Spinal cord (tissue), 10 donors: Measurements from ENCODE around the gene GCGR. TPM values are rescaled to one million over a fixed set of nuclear protein-coding genes. Genes with fewer than 3 reads are reported as not detected.

Experiments used
- DNase-seq, 6 donors: peaks; one replicate each; pipeline versions ENCODE4 v3.0.0 to v3.0.0-alpha.2; 2013 to 2015; ENCODE audit warnings: low spot score in 6 of 6, low read depth in 4 of 6
- H3K27ac ChIP-seq: one replicate; pipeline ENCODE4 v1.5.1; 2013; ENCODE audit warnings: low read depth, low read length, control low read depth
- H3K27me3 ChIP-seq: one replicate; pipeline ENCODE4 v1.6.1; 2013; ENCODE audit warnings: low read length; ENCODE audit not compliant: control insufficient read depth, insufficient read depth
- H3K36me3 ChIP-seq: one replicate; pipeline ENCODE4 v1.6.1; 2013; ENCODE audit warnings: low read length; ENCODE audit not compliant: control insufficient read depth, insufficient read depth
- H3K4me1 ChIP-seq: one replicate; pipeline ENCODE4 v1.6.1; 2013; ENCODE audit warnings: low read length; ENCODE audit not compliant: control insufficient read depth, insufficient read depth
- H3K4me3 ChIP-seq: one replicate; pipeline ENCODE4 v1.5.1; 2013; ENCODE audit warnings: low read depth, low read length, control low read depth
- H3K9me3 ChIP-seq: one replicate; pipeline ENCODE4 v1.6.1; 2013; ENCODE audit warnings: low read length; ENCODE audit not compliant: control insufficient read depth, insufficient read depth
- WGBS: methylation state at CpG from one replicate; pipeline ENCODE4 v1.1.5; 2013; ENCODE audit warnings: missing lambda C conversion rate; ENCODE audit not compliant: insufficient coverage; 5-methylcytosine and 5-hydroxymethylcytosine counted together
- long read RNA-seq, 4 donors: transcript quantifications; one replicate each; lab custom pipeline, GENCODE V29; 2026
- polyA plus RNA-seq, 2 donors: library from polyadenylated mRNA; unstranded; fragments of 120-200 nt; gene quantifications; one replicate each; pipeline ENCODE4 v1.2.1, GENCODE V29; 2013; ENCODE audit not compliant: insufficient read length in 2 of 2
- total RNA-seq, 2 donors: library from RNA; depleted of rRNA in 1 of 2; stranded (reverse); fragments of 120-200 nt in 1 of 2; fragments of >200 nt in 1 of 2; gene quantifications; one replicate each; pipeline versions ENCODE4 v1.2.3 to v1.2.4, GENCODE V29; 2013 to 2014
- donor health status: healthy.

Gene GCGR
- under 1 TPM; 0.50 to 0.99 TPM for total RNA-seq
- polyA plus RNA-seq = 1 to 10 TPM in 1 of 2 donors, not detected in 1; 1.3 TPM
- long read RNA-seq, donor 1 = 0 reads
- long read RNA-seq, donor 2 = 0 reads
- long read RNA-seq, donor 3 = 0 reads
- long read RNA-seq, donor 4 = 0 reads

GRCh38 chr17:81803728-81804558, at the start of gene GCGR:
TSS of gene GCGR (plus strand) at chr17:81804150. CDS start at chr17:81809019, 4,869 bp downstream.
- H3K9me3 ChIP-seq = no peaks in the 10 kb centered on the region
- H3K4me3 ChIP-seq = no peak within 1 kb of the TSS
- no peaks in the 10 kb centered on the region for H3K36me3 ChIP-seq
- DNase-seq = no peak
- peaks cover 10% of the 10 kb centered on the region for H3K4me1 ChIP-seq
- WGBS = under 1% methylated on average over 110 of the region's 110 CpGs
- peaks cover 68% of the 10 kb centered on the region for H3K27me3 ChIP-seq
- H3K27ac ChIP-seq = no peak within 1 kb of the TSS

- H3K27me3 ChIP-seq = no peaks in the 10 kb centered on the region
- H3K4me1 ChIP-seq = no peaks in the 10 kb centered on the region
- no peak overlapping the region for H3K4me3 ChIP-seq
- no peak for DNase-seq
- no peak overlapping the region for H3K27ac ChIP-seq
- 94% methylated on average over 8 of the region's 8 CpGs for WGBS
- no peaks in the 10 kb centered on the region for H3K9me3 ChIP-seq
- no peaks in the 10 kb centered on the region for H3K36me3 ChIP-seq
These were observed 11.0 kb upstream of the GCGR start for GRCh38 chr17:81792675-81793615.

GRCh38 chr17:81794074-81794476, 9.9 kb upstream of the GCGR start:
- no peak for DNase-seq
- Histone ChIP-seq H3K27me3 (no peaks in the 10 kb centered on the region), H3K36me3 (no peaks in the 10 kb centered on the region), H3K4me3 (no peak overlapping the region), H3K4me1 (no peaks in the 10 kb centered on the region), H3K27ac (no peak overlapping the region), H3K9me3 (no peaks in the 10 kb centered on the region)
- 88% methylated on average over 3 of the region's 3 CpGs for WGBS

- H3K9me3 ChIP-seq = no peaks in the 10 kb centered on the region
- no peaks in the 10 kb centered on the region for H3K36me3 ChIP-seq
- no peak for DNase-seq
- no peaks in the 10 kb centered on the region for H3K4me1 ChIP-seq
- H3K4me3 ChIP-seq = no peak overlapping the region
- H3K27me3 ChIP-seq = no peaks in the 10 kb centered on the region
- 22% methylated on average over 8 of the region's 8 CpGs for WGBS
- no peak overlapping the region for H3K27ac ChIP-seq
These were observed 9.4 kb upstream of the GCGR start for GRCh38 chr17:81794509-81794908.

GRCh38 chr17:81801327-81801726, 2.6 kb upstream of the GCGR start:
- Histone ChIP-seq H3K27ac (no peak overlapping the region), H3K27me3 (peaks cover 53% of the 10 kb centered on the region), H3K4me1 (peaks cover 10% of the 10 kb centered on the region), H3K9me3 (no peaks in the 10 kb centered on the region), H3K36me3 (no peaks in the 10 kb centered on the region), H3K4me3 (no peak overlapping the region)
- WGBS = 92% methylated on average over 9 of the region's 9 CpGs
- no peak for DNase-seq

GRCh38 chr17:81802048-81802758, 1.7 kb upstream of the GCGR start:
- Histone ChIP-seq H3K36me3 (no peaks in the 10 kb centered on the region), H3K4me1 (peaks cover 10% of the 10 kb centered on the region), H3K9me3 (no peaks in the 10 kb centered on the region), H3K27me3 (peaks cover 62% of the 10 kb centered on the region), H3K4me3 (no peak overlapping the region), H3K27ac (no peak overlapping the region)
- DNase-seq = no peak
- 88% methylated on average over 7 of the region's 9 CpGs for WGBS

- 28% methylated on average over 24 of the region's 26 CpGs for WGBS
- Histone ChIP-seq H3K9me3 (no peaks in the 10 kb centered on the region), H3K27me3 (peaks cover 66% of the 10 kb centered on the region), H3K27ac (no peak overlapping the region), H3K4me3 (no peak overlapping the region), H3K36me3 (no peaks in the 10 kb centered on the region), H3K4me1 (peaks cover 10% of the 10 kb centered on the region)
- DNase-seq = no peak
These were observed 900 bp upstream of the GCGR start for GRCh38 chr17:81802856-81803643.

- 3% methylated on average over 64 of the region's 65 CpGs for WGBS
- H3K36me3 ChIP-seq = no peaks in the 10 kb centered on the region
- H3K9me3 ChIP-seq = no peaks in the 10 kb centered on the region
- no peak overlapping the region for H3K4me3 ChIP-seq
- peaks cover 10% of the 10 kb centered on the region for H3K4me1 ChIP-seq
- no peak for DNase-seq
- H3K27me3 ChIP-seq = peaks cover 68% of the 10 kb centered on the region
- H3K27ac ChIP-seq = no peak overlapping the region
These were observed 829 bp downstream of the GCGR start for GRCh38 chr17:81804559-81805399.
